DOHH2 (cell line): ENCODE results near the gene SH3RF3.

Source experiments
- CTCF ChIP-seq: fragments of 200-600 bp; sonication (generic); IDR thresholded peaks from one replicate; pipeline ENCODE4 v1.5.1; 2014; ENCODE audit warnings: antibody characterized with exemption, mild to moderate bottlenecking, low read depth, low read length; ENCODE audit not compliant: poor library complexity, severe bottlenecking
- EZH2phosphoT487 ChIP-seq: fragments of 200-600 bp; sonication (generic); IDR thresholded peaks from 2 replicates; pipeline ENCODE4 v1.6.1; 2017; ENCODE audit warnings: borderline replicate concordance, mild to moderate bottlenecking, antibody characterized with exemption, low read length, moderate library complexity, mixed read lengths

GRCh38 chr2:109372614-109373013, 243.6 kb downstream of the SH3RF3 start:
- no peak for TF ChIP-seq CTCF
- TF ChIP-seq EZH2phosphoT487: no peak
